ENCODE measurements around the gene MANF.
A peak's percentile ranks its signal among the peaks of the same experiment; 100 is the strongest.

The MANF gene

DNA sequence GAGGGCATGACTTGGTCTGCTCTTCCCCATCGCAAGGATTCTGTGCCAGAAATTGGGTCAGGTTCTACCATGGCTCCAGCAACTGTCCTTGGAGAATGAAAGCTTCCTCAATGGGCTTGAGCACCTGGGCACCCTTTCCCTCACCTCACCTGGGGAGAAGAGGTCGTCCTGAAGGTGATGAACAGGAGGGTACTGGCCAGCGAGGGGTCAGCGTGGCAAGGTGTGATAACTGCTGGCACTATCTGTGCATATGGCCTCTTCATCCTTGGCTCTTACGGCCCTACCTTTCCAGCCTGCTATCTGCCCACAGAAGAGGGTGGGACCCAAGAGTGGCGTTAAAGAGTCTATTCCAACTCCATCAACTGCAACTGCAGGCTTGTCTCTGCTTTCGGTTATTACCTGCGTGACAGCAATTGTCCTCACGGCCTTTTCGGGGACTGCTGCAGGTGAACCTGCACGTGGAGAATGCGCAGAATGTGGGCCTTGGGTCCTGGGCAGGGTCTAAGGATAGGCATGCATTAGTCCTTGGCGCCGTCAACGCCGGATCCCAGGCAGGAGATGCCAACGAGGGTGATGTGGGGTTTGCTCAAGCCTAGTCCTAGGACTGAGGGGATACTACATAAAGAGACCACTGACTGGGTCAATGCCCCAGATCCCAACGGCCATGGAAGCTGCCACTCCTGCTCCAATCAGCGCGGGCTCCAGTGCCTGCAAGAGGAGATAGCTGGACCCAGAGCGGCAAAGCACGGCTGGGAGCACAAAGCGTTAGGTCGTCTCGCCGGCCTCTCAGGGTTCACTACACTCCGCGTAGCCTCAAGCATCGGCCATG, 5.4 kb downstream of the MANF start:
- no peak for DNase-seq

GRCh38 chr3:51391075-51391565, 6.0 kb downstream of the MANF start, which contains the start of gene RBM15B:
Gene RBM15B, plus strand, starts transcription at chr3:51391285. Its CDS starts 115 bp downstream, at chr3:51391400.
- peak; percentile 98 for DNase-seq

DNA sequence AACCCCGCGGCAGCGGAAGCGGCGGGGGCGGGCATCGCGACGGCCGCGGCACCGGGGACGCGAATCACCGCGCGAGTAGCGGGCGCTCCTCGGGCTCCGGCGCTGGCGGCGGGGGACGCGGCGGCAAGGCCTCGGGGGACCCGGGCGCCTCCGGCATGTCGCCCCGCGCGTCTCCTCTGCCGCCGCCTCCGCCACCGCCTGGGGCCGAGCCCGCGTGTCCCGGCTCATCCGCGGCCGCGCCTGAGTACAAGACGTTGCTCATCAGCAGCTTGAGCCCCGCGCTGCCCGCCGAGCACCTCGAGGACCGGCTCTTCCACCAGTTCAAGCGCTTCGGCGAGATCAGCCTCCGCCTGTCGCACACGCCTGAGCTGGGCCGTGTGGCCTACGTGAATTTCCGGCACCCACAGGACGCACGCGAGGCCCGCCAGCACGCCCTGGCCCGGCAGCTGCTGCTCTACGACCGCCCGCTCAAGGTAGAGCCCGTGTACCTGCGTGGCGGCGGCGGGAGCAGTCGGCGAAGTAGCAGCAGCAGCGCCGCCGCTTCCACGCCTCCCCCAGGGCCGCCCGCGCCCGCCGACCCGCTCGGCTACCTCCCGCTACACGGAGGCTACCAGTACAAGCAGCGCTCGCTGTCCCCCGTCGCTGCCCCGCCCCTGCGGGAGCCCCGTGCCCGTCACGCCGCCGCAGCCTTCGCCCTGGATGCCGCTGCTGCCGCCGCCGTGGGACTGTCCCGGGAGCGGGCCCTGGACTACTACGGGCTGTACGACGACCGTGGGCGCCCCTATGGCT, 6.7 kb downstream of the MANF start:
- DNase-seq = peak; percentile 56

DNA sequence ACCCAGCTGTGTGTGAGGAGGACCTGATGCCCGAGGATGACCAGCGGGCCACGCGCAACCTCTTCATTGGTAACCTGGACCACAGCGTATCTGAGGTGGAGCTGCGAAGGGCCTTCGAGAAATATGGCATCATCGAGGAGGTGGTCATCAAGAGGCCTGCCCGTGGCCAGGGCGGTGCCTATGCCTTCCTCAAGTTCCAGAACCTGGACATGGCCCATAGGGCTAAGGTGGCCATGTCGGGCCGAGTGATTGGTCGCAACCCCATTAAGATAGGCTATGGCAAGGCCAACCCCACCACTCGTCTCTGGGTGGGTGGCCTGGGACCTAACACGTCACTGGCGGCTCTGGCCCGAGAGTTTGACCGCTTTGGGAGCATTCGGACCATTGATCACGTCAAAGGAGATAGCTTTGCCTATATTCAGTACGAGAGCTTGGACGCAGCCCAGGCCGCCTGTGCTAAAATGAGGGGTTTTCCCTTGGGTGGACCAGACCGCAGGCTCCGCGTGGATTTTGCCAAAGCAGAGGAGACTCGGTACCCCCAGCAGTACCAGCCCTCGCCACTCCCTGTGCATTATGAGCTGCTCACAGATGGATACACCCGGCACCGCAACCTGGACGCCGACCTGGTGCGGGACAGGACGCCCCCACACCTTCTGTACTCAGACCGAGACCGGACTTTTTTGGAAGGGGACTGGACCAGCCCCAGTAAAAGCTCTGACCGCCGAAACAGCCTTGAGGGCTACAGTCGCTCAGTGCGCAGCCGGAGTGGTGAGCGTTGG, 7.5 kb downstream of the MANF start:
- no peak for DNase-seq

DNA sequence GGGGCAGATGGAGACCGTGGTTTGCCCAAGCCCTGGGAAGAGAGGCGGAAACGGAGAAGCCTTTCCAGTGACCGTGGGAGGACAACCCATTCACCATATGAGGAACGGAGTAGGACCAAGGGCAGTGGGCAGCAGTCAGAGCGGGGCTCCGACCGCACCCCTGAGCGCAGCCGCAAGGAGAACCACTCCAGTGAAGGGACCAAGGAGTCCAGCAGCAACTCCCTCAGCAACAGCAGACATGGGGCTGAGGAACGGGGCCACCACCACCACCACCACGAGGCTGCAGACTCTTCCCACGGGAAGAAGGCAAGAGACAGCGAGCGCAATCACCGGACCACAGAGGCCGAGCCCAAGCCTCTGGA, 8.0 kb downstream of the MANF start:
- no peak for DNase-seq

DNA sequence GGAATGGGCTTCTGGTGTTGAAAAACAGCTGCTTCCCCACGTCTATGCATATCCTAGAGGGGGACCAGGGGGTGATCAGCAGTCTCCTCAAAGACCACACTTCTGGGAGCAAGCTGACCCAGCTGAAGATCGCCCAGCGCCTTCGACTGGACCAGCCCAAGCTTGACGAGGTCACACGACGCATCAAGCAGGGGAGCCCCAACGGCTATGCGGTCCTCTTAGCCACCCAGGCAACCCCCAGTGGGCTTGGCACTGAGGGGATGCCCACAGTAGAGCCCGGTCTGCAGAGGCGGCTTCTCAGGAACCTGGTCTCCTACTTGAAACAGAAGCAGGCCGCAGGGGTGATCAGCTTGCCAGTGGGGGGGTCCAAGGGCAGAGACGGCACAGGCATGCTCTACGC, 8.5 kb downstream of the MANF start:
- DNase-seq = no peak

GRCh38 chr3:51394541-51394940, 9.4 kb downstream of the MANF start:
- DNase-seq = no peak

DNA sequence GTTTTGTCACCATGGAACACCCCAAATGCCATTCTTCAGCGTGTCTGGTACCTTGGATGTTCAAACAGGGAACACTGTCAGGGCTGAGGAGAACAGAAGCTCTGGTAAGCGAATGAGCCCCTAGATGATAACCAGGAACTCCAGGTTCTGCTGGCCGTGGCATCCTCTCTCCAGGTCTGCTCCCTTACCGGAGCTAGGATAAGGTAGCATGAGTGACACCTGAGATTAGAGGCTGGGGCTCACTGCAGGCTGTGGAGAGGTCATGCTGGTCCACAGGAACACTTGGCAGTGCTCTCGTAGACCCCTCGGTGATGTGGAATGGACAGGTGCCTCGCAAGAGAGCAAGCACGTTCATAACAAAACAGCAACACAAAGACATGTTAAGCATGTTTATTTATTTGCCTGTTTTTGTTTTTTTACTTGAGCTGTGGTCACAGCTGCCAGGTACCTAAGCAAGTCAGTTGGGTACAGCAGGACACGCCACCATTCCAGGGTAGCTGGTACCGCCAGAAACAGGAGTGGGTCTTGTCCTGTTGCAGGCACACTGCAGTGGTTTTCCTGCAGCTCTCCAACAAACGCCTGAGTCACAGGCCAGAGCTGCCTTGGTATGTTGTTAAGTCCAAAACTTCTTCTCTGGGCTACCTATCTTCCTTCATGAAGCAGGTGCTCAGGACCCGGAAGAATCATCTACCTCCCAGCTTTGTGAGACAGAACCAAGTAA, 10.6 kb downstream of the MANF start:
- no peak for DNase-seq

DNA sequence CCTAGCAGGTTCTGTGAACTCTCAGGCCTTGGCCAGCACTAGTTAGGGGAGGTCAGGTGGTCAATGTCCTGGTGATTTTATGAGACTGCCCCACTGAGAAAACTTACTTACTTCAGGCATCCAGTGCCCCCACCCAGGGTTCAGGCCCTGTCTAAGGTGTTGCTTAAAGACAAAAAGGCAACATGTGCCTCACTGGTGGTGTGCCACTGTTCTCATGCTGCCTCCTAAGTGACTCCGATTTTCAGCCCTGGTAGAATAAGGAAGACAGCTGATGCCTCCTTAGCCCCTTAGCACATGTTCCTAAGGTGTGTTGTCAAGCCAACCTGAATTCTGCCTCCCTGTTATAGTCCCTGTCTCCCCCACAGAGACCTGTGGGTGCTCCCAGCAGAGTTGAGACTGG, 11.3 kb downstream of the MANF start:
- DNase-seq = no peak

GRCh38 chr3:51397392-51397791, 12.3 kb downstream of the MANF start:
- no peak for DNase-seq

DNA sequence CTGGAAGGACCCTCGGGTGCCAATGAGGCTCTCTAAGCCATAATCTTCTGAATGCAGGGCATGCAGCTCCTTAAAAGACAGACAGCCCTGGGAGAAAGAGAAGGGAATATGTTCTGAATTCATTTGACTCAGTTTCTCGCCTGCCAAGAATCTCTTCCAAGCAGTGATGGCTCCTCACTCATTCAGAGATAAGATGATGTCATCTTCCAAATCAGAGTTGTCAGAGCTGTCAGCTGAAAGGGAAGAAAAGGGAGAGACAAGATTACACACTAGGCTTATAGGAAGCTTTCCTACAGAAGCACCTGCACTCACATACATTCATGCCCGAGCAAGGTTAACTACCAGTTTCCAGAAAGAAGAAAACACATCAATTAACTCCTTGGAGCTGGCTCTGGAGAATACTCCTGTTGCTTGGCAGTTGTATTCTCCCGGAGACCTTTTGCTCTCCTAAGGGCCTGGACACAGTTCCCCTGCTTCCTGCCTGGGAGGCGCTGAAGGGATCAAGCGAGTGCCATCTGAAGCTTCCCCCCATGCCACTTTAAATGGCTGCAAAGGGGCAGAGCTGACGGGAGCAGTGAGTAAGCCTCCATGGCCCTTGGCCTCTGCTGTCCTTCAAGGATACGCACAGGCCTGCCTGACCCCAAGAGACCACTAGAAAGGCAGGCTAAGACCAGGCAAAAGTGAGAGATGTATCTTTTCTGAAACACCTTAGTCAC, 13.7 kb downstream of the MANF start:
- DNase-seq = no peak

DNA sequence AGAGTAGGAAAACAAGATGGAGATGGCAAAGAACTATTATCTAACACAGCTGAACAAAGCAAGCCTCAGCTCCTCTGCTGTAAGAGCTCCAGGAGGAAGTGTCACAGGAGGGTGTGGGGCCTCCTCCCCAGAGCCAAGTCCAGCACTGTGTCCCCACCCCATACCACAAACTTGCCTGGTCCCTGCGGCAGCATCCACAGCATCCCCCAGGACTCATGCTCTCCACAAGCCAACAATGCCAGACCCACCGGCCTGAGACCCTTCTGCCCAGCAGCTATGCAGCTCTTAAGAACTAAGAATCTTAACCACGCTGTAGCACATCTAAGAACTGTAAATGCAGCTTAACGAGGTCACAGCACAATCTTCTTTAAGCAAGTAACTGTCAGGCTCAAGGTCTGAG, 15.1 kb downstream of the MANF start:
- DNase-seq = no peak

DNA sequence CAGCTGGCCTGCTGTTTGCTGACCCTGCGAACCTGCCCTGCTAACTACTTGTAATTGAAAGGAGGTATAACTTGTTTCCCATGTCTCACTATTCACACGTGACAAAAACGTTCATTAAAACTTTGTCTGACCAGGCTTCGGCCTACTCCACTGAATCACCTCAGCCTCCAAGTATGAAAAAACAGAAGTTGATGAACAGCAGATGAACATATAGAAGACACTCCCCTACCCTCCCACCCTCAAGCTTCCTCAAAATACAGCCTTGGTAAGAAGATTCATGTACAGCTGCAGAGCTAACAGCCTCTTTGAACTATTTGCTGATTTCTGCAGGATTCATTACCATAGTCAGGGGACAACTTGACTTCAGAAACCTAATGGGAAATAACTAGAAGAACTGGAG, 16.6 kb downstream of the MANF start:
- DNase-seq = no peak

GRCh38 chr3:51403675-51404074, 18.6 kb downstream of the MANF start:
- DNase-seq = no peak

DNA sequence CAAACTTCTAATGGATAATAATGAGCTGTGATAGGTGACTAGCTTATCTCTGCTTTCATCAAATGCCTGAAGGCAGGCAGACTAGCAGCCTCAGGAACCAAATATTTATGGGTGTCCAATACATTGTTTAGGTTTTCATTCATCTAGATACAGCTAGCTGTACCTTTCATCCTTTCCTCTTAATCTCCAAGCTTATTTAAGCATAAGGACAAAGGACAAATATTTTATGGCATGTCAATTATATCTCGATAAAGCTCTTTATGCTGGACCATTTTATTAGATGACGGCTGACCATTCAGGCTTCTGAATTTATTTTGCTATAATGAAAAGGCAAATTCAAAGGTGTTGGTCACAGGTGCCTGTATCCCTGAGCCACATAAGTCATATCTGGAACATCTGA, 22.9 kb downstream of the MANF start:
- no peak for DNase-seq

DNA sequence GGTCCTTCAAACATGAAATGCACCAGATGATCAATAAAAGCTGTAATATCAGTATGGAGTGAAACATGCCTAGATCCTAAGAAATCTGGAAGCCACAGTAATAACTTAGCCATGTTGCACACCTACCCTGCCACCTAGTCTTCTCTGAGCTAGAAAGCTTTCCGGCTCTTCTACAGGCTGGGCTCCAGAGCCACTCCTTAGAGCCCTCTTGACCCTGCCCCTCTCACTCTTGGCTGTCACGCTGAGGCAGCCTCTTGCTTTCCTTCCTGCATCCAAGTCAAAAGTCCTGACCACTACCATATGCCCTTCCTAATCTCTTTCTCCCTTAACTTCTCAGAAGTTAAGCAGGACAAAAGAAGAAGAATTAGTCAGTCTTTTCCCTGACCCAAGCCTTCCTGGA, 23.7 kb downstream of the MANF start:
- no peak for DNase-seq

DNA sequence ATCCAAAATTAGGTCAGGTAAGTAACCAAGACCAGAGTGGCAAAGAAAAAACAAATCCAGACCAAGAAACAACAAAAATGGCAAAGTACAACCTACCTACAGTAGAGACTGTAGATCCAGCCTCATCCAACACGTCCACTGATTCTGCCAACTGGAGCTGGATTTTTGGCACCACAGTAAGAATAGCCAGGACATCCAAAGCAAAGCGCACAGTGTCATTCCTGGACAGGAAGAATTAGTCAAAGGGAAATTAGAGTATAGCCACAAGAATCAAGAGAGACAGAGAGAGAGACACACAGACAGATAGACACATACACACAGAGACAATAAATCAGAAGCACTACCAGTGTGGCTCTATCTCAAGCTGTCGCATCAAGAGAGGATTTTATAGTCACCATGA, 37.1 kb downstream of the MANF start:
- no peak for DNase-seq

GRCh38 chr3:51426921-51427320, 41.8 kb downstream of the MANF start:
- DNase-seq = no peak

- DNase-seq = no peak
These were observed 44.0 kb downstream of the MANF start for GRCh38 chr3:51429138-51429537.

DNA sequence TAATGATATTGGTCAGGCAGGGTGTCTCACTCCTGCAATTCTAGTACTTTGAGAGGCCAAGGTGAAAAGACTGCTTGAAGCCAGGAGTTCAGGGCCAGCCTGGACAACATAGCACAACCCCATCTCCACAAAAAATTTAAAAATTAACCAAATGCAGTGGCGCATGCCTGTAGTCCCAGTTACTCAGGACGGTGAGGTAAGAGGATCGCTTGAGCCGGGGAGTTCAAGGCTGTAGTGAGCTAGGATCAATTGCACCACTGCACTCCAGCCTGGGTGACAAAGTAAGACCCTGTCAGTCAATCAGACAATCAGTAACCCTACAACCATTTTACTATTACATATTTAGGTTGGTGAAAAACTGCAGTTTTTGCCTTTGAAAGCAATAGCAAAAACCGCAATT, 49.0 kb downstream of the MANF start:
- DNase-seq = no peak

DNA sequence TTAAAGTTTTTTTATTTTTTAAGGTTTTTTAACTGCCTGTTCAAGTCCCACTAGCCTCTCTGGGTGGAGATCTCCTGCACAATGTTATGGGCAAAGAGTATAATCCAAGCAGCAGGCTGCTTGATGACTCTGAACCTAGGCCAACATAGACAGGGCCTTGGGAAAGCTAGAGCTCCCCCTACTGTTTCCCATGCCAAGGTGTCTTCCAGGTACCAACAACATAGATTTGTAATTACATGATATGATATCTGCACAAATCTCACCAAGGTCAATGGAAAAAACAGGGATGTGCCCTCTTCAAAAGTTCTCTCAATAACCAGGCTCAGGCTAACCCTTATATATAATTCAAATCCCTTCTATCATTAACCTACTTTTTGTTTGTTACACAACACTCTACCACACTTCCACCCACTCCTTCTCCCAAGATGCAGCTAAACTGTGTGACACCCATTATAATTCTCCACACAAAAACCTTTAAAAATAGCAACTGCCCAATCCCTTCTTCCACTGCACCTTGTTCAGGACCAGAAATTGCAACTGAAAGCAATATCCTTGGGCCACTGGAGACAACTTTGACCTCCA, 49.7 kb downstream of the MANF start:
- peak; percentile 66 for DNase-seq
